GM12872 (cell line): ENCODE measurements around the gene CATSPER1.

ENCODE experiments used
- TF ChIP-seq, protein P1 (sequence below): IDR thresholded peaks from 3 replicates; pipeline ENCODE4 v1.5.1; 2011; ENCODE audit warnings: low read depth, mild to moderate bottlenecking, low read length, moderate library complexity; ENCODE audit not compliant: insufficient read depth

Gene CATSPER1

DNA sequence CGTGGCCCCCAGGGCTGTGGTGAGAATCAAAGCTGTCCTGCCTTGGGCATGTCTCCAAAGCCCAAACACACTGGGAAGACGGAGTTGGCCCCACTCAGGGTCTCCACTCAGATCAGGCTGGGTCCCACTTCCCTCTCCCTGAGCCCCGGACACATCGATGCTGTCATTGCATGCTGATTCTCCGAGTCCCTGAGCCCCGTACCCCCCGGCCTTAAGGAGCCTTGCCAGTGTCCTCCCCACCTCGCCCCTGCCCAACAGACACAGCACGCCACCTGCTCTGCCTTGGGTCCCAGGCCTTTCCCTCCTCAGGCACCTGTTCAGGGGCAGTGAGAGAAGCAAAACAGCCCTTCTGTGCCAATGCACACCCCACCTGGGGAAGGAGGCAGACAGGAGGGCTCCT lies 38.9 kb downstream of the CATSPER1 start:
- TF ChIP-seq, protein P1, sequence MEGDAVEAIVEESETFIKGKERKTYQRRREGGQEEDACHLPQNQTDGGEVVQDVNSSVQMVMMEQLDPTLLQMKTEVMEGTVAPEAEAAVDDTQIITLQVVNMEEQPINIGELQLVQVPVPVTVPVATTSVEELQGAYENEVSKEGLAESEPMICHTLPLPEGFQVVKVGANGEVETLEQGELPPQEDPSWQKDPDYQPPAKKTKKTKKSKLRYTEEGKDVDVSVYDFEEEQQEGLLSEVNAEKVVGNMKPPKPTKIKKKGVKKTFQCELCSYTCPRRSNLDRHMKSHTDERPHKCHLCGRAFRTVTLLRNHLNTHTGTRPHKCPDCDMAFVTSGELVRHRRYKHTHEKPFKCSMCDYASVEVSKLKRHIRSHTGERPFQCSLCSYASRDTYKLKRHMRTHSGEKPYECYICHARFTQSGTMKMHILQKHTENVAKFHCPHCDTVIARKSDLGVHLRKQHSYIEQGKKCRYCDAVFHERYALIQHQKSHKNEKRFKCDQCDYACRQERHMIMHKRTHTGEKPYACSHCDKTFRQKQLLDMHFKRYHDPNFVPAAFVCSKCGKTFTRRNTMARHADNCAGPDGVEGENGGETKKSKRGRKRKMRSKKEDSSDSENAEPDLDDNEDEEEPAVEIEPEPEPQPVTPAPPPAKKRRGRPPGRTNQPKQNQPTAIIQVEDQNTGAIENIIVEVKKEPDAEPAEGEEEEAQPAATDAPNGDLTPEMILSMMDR = no peak

DNA sequence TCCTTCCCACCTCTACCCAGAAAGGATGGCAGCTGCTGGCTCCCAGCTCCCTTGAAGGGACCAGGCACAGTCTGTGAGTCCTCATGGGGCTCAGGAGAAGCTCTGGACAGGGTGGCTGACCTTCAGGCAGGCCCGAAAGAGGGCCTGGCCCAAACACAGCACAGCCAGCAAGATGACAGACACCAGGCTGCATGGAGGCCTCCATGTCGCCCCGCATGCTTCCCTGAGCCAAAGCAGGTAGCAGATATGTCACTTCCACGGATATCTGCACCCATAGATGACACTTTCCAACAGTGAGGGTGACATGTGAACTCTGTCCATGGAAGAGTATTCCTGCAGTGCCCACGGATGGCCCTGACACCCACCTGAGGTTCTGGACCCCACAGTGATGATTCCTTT lies 42.7 kb downstream of the CATSPER1 start:
- TF ChIP-seq, protein P1 = no peak

DNA sequence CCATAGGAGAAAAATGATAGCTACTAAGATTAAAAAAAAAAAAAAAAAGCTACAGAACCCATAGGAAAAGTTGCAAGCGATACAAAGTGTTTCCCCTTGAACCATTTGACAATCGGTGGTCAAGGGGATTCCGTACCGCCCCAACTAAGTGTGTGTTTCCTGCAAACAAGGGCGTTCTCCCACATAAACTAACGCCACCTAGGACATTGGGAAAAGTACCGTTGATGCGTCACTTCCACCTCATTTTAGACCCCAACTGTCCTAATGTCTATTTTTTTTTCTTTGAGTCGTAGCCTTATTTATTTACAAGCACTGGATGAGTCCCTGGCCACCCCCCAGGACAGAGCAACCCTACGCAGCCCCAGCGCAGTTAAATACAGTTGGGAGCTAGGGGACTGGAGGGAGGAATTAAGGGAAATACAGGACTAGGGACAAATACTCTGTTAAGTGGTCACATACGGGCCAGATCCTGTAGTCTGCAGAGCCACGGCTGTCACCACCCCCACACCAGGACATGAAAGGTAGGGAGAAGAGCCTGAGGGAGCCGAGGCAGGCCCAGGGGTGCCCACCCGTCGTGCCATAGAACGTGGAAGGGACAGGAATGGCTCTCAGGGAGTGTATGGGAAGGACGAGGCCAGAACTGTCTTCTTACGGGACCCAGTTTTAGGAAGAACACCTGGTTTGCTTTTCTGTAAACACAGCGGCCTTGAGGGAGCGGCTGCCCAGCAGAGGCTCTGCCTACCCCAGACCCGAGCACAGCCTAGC lies 43.3 kb downstream of the CATSPER1 start:
- TF ChIP-seq, protein P1 = no peak

DNA sequence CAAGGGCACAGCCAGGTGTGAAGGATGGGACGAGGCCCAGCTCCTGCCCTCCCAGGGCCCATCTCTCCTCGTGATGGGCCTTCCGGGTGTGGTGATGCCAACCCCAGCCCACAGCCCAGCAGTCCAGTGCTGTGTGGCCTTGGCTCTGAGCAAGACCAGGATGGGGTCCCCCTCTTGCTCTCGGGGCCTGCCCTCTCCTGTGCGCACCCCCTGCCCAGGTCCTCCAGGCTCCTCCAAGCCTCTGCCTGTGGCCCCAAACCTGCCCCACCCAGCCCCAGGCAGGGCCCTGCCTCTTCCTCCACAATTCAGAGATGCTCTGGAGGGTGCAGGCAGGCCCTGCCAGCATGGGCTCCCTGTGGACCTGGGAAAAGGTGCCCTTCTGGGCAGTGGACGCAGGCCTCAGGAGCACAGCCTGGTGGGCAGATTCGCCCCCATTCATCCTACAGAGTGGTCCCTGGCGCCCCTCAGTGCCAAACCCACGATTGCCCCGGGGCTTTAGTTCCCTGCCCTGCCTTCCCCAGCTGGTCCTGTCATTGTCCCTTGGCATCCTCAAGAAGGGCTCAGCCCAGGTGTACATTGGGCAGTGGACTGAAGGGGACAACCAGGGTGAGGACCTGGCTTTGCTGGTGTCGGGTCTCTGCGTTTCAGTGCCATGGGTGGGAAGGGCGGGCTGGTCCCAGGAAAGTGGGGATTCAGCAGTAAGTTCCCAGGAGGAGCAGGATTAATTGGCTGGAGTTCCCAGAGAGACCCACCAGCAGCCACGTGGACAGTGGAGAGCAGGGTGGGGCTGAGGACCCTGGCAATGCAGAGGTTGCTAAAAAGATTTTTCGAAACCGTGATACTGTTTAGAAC lies 44.1 kb downstream of the CATSPER1 start:
- TF ChIP-seq, protein P1 = no peak

DNA sequence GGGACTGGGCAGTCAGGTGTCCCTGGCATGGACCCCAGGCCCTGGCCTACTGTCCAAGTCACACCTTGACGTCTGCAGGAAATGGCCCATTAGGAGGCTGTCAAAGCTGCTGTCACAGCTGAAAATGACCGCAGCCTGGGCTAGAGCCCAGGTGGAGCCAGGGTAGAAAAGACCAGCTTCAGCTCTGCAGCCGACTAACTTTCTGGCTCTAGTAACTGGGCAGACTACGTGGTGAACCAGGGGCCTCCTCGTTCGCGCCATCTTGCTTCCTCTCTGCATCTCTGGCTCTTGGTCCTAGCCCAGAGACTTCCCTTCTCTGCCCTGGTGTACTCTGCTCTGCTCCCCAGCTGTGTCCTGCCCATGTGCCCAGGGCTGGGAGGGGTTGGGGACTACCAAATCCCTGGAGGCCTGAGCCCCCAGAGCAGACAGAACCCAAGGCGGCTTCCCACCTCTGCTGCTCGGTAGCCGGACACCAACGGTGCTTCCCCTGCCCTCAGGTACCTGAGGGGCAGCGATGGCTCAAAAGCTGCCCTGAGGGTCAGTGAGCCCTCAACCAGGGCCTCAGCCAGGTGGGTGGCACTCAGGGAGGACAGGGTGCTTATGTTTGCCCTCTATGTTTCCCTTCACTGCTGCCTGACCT lies 45.1 kb downstream of the CATSPER1 start:
- TF ChIP-seq, protein P1 = no peak

DNA sequence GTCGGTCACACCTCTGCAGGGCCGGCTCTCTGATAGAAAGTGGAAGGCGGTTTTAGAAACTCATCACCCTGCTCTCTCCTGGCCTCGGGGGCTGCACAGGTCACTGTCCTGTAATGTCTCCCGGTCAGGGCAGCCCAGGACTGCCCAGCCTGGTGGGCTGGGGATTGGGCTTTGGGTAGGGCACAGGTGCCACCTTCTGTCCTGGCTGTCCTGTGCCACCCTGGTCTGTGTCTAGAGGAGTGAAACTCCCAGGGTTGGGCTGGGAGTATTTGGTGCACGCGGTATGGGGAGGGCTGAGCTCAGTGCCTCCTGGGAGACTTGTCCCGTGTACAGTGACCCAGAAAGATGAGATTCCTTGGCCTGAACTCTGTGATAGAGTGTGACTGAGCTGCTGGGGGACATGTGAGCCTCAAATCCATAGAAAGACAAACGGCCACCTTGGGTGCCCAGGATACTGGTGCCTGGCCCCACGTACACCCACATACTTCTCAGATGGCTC lies 47.0 kb downstream of the CATSPER1 start:
- TF ChIP-seq, protein P1 = no peak
